KBM-7 (cell line): Measurements from ENCODE around the gene TTC9B.
A peak's percentile ranks its signal among the peaks of the same experiment; 100 is the strongest.

Source experiments
- DNase-seq: peaks from one replicate; pipeline ENCODE4 v3.0.0-alpha.2; 2015
- in situ Hi-C: fragments of 300-500 bp; cut with MboI; formaldehyde crosslinking; loops from 2 replicates; pipeline ENCODE4 v1.14.3; 2020; ENCODE audit warnings: low sequenced_read_pairs, low pct_unique_long_range_greater_than_20kb, mixed read lengths

TTC9B gene

GRCh38 chr19:40217934-40218890 lies at the start of gene TTC9B:
TTC9B (minus strand) TSS chr19:40218384; CDS start chr19:40218381, 3 bp downstream.
- peak; percentile 19 for DNase-seq

GRCh38 chr19:40267601-40267997 lies 49.4 kb upstream of the TTC9B start:
- in situ Hi-C loops: no loop called here
- DNase-seq: no peak

More at GRCh38 chr19:40217934-40218890, at the start of gene TTC9B:
- in situ Hi-C loops: no loop called here

- no peak for DNase-seq
- in situ Hi-C loops: no loop called here
These were observed 48.9 kb upstream of the TTC9B start for GRCh38 chr19:40266912-40267600.

GRCh38 chr19:40266119-40266518 lies 47.9 kb upstream of the TTC9B start:
- in situ Hi-C loops: no loop called here
- DNase-seq: no peak

- in situ Hi-C loops: no loop called here
- DNase-seq: no peak
These were observed 47.5 kb upstream of the TTC9B start for GRCh38 chr19:40265763-40266099.

- no peak for DNase-seq
- in situ Hi-C loops: no loop called here
These were observed 47.0 kb upstream of the TTC9B start for GRCh38 chr19:40265055-40265762.

GRCh38 chr19:40264314-40265054 lies 46.3 kb upstream of the TTC9B start:
- in situ Hi-C loops: no loop called here
- no peak for DNase-seq

GRCh38 chr19:40263440-40264313 lies 45.5 kb upstream of the TTC9B start:
- DNase-seq: no peak
- in situ Hi-C loops: no loop called here

- in situ Hi-C loops: no loop called here
- no peak for DNase-seq
These were observed 44.2 kb upstream of the TTC9B start for GRCh38 chr19:40262422-40262821.

- in situ Hi-C loops: no loop called here
- no peak for DNase-seq
These were observed 43.4 kb upstream of the TTC9B start for GRCh38 chr19:40261631-40262030.

- DNase-seq: no peak
- in situ Hi-C loops: no loop called here
These were observed 38.9 kb upstream of the TTC9B start for GRCh38 chr19:40257096-40257517.

- in situ Hi-C loops: no loop called here
- no peak for DNase-seq
These were observed 38.3 kb upstream of the TTC9B start for GRCh38 chr19:40256512-40256911.

GRCh38 chr19:40255619-40256166 lies 37.5 kb upstream of the TTC9B start:
- DNase-seq: no peak
- in situ Hi-C loops: no loop called here

- in situ Hi-C loops: no loop called here
- no peak for DNase-seq
These were observed 36.7 kb upstream of the TTC9B start for GRCh38 chr19:40254714-40255418.

- in situ Hi-C loops: no loop called here
- DNase-seq: no peak
These were observed 35.5 kb upstream of the TTC9B start for GRCh38 chr19:40253611-40254092.

- no peak for DNase-seq
- in situ Hi-C loops: no loop called here
These were observed 34.2 kb upstream of the TTC9B start for GRCh38 chr19:40252395-40252794.

GRCh38 chr19:40251991-40252390 lies 33.8 kb upstream of the TTC9B start:
- no peak for DNase-seq
- in situ Hi-C loops: no loop called here
